D721Med (cell line): ENCODE data around the gene SAMMSON.
A peak's percentile ranks its signal among the peaks of the same experiment; 100 is the strongest.

Source experiments
- DNase-seq: peaks from one replicate; pipeline ENCODE4 v3.0.0; 2011; ENCODE audit warnings: low spot score; ENCODE audit not compliant: insufficient read length
- FAIRE-seq: peaks from 2 replicates; lab custom pipeline; 2011; peaks lifted over from hg19 to GRCh38; lab: Jason Lieb, UNC
- TF ChIP-seq, protein P1 (sequence below): IDR thresholded peaks from 2 replicates; pipeline ENCODE4 v1.5.1; 2012; ENCODE audit warnings: mild to moderate bottlenecking, control low read depth; ENCODE audit not compliant: insufficient read depth; ENCODE audit errors: missing control alignments

The SAMMSON gene

DNA sequence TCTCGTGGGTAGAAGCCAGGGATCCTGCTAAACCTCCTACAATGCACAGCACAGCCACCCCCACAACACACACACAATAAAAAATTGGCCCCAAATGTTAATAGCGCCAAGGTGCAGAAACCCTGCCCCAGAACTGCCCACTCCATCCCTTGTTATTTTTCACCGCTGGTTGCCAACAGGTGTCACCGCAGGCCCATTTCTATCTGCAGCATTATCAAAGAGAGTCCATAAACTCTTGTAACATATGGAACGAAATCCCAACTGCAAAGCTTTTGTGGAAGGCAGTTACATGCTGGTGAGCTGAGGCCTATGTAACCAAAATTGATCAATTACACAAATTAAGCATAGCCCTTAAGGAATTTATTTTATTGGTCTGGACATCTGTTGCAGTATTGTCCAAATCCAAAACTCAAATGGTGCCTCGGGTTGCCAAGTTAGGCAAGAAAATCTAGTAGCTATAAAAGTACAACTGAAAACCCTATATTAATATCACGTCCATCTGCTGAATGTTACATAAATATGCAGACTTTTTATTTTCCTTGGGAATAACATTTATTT lies 66.2 kb downstream of the SAMMSON start:
- FAIRE-seq (no peak), DNase-seq (no peak)
- TF ChIP-seq, protein P1, sequence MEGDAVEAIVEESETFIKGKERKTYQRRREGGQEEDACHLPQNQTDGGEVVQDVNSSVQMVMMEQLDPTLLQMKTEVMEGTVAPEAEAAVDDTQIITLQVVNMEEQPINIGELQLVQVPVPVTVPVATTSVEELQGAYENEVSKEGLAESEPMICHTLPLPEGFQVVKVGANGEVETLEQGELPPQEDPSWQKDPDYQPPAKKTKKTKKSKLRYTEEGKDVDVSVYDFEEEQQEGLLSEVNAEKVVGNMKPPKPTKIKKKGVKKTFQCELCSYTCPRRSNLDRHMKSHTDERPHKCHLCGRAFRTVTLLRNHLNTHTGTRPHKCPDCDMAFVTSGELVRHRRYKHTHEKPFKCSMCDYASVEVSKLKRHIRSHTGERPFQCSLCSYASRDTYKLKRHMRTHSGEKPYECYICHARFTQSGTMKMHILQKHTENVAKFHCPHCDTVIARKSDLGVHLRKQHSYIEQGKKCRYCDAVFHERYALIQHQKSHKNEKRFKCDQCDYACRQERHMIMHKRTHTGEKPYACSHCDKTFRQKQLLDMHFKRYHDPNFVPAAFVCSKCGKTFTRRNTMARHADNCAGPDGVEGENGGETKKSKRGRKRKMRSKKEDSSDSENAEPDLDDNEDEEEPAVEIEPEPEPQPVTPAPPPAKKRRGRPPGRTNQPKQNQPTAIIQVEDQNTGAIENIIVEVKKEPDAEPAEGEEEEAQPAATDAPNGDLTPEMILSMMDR, result peak; percentile 48

GRCh38 chr3:70067860-70068521 lies 68.5 kb downstream of the SAMMSON start:
- DNase-seq, result no peak

DNA sequence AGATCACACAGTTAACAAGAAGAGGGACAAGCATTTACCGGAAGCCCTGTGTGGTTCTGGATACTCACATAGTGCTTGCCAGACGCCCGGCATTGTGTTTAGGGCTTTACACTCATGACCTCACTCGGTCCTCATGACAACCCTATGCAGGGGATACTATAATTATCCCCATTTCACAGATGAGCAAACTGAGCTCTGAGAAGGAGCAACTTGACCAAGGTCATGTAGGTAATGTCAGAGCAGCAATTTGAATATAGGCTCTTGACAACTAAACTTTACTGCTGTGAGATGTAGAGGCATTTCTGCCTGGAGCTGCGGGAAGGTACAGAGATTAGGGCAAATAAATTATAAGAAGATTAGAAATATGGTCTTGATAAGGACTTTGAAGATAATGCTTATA lies 70.0 kb downstream of the SAMMSON start:
- TF ChIP-seq, protein P1, result no peak
- FAIRE-seq (no peak), DNase-seq (no peak)

More at GRCh38 chr3:70067860-70068521, 68.5 kb downstream of the SAMMSON start:
- FAIRE-seq, result no peak
- TF ChIP-seq, protein P1, result no peak

- DNase-seq (no peak), FAIRE-seq (no peak)
- TF ChIP-seq, protein P1, result no peak
Observed at GRCh38 chr3:70071138-70071537, 71.6 kb downstream of the SAMMSON start.

DNA sequence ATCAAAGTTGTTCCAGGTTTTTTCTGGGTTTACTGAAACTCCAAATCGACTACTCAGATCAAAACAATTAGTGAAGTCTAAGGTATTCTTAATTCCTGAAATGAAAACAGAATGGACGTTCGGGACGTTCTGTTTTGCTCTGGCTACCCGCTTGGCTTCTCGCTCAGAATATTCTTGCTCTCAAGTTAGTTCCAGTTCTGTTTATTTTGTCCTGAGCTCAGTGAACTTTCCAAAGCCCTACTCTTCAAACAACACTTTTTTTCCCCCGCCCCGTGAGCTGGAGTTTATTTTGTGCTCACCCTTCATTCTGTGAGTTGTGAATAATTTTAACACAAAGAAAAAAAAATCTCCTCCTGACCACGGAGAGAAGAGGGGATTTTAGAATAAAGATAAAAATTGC lies 72.6 kb downstream of the SAMMSON start:
- TF ChIP-seq, protein P1, result no peak
- no peak for FAIRE-seq

GRCh38 chr3:70072754-70073153 lies 73.2 kb downstream of the SAMMSON start:
- FAIRE-seq, result no peak
- no peak for DNase-seq
- TF ChIP-seq, protein P1, result no peak

More for the DNA sequence above, 72.6 kb downstream of the SAMMSON start:
- no peak for DNase-seq

DNA sequence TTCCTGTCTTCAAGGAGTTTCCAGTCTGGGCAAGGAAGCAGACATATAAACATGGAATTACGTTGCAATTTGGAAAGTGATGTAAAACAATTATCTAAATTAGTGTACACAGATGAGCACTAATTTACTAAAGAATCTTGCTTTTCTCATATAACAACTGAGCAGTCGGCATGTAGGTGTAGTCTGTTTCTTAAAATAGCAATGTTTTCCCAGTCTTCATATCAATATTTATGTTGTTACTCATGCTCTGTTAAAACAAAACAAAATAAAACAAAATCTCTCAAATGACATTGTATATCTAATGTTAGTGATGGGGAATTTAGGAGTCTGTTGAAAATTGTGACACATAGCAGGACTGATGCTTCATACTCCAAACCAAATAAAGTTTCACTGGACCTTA lies 75.6 kb downstream of the SAMMSON start:
- FAIRE-seq, result no peak
- no peak for DNase-seq
- TF ChIP-seq, protein P1, result no peak
